Fibroblast of peridontal ligament (primary cell): ENCODE measurements around the gene ANKRD12.
"Not testable (repeated sequence)": the region's sequence is repeated elsewhere in the genome, so short reads cannot be mapped to it uniquely, and the experiment has no call there.

Source experiments
- DNase-seq: peaks from one replicate; pipeline ENCODE4 v3.0.0-alpha.2; 2010; ENCODE audit errors: extremely low read depth

The ANKRD12 gene

DNA sequence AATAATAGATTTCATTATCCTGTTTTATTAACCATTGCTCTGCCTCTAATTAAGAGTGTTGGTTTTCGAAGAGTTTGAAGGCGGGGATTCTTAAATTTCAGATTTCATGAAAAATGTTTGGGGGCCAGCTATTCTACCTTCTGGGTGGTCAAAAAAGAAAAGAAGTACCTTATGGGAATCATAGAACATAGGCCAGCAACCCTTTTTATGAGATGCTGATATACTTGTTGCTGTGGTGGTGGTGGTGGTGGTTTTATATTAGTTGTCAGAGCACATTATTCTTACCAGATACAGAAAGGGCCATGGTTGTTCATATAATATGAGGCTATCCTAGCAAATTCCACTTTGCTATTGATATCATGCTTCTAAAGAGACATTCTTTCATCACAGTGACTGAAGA is 4.4 kb downstream of the ANKRD12 start:
- DNase-seq = no peak

- DNase-seq = no peak
These were observed 9.6 kb downstream of the ANKRD12 start for GRCh38 chr18:9146224-9146623.

DNA sequence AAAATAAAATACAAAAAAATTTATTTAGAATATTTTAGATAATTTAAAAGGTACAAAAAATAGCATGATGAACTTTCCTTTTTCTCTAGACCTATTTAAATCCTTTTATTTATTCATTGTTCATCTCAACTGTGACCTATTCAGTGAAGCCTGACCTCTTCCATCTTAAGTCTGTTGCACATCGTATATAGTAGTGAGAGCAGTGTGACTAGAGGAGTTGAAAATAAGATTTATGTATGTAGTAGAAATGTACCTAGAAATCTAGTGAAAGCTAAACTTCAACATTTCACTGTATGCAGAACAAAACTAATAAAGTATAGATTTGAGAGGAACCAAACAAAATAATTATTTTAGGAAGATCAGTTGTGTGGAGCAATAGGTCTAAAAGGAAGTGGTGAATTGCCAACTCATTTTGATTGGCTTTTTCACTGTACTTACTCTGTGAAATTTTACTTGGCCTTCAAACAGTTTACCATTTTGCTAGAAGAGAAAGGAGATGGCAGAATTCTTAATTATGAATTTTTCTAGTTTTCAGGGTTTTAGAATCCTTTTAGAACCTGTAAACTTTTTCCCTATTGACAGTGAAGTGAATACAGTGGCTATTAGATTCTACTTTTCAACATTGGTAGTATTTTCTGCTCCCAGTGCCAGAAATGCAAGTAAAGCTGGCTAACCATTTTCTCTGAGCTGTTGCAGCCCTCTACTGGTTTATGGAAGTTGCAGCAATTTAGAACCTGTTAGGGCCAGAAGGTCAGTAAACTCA is 11.0 kb downstream of the ANKRD12 start:
- peak; percentile 87 for DNase-seq

DNA sequence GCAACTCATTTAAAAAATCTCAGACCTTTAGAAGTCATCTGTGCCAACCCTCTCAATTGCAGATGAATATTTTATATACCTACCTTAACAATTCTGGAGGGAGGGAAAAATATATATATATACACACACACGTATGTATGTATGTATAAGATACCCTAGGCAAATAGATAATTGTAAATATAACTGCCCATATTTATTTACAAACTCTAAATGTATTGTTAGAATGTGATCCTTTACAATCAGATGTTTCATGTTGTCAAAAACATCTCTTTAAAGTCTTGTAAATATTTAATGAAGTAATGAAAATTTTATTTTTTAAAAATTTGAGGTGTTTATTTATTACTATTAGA is 11.6 kb downstream of the ANKRD12 start:
- DNase-seq = no peak

DNA sequence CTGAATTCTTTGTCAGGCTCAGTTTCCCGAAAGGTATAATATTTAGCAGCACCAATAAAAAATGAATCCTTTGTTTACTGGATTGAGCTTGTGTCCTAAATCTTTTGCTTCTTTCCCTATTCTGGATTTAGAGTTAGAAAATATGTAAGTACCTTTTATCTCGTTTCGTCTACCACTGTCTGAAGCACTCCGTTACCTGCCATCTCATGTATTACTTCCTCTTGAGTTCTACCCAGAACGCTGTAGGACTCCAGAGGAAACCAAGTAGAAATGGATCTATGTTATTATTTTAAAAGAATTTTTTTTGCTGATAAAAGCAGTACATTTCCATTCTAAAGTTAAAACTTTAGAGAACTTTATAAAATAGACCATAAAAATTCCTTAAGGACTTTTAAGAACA is 13.5 kb downstream of the ANKRD12 start:
- no peak for DNase-seq

GRCh38 chr18:9153256-9153655 is 16.7 kb downstream of the ANKRD12 start:
- DNase-seq = no peak

DNA sequence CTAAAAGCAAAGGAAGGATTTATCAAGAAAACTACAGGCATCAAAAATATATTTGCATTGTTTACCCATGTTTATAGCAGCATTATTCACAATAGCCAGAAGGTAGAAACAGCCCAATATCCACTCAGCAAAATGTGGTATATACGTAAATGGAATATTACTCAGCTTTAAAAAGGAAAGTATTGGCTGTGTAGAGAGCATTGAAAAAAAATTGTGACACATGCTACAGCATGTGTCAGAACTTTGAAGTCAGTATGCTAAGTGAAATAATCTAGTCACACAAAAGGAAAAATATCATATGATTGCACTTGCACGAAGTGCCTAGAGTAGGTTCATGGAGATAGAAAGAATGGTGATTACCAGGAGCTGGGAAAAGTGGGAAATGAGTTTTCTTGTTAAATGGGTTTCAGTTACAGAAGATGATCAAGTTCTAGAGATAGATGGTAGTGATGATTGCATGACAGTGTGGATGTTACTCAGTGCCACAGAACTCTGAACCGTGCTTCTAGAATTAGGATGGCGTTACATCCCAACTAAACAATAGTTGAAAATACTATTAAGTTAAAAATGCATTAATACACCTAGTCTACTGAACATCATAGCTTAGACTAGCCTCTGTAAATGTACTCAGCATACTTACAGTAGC is 20.1 kb downstream of the ANKRD12 start:
- no peak for DNase-seq

DNA sequence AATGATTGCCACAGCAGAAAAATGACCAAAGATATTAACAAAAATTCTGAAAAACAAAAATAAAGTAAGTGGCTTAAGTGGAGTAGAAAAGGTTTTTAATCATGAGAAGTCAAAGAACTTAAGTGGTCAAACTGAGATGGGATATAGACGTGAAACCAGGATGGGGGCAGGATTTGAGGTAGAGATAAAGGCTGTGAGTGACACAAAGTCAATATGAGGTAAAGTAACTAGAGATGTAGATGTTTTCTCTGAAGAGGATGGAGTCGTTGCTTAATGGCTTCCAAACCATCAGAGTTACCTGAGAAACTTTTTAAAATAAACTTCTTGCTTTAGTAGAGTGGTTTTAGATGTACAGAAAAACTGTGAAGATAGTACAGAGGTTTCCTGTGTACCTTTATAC is 21.2 kb downstream of the ANKRD12 start:
- DNase-seq = no peak

DNA sequence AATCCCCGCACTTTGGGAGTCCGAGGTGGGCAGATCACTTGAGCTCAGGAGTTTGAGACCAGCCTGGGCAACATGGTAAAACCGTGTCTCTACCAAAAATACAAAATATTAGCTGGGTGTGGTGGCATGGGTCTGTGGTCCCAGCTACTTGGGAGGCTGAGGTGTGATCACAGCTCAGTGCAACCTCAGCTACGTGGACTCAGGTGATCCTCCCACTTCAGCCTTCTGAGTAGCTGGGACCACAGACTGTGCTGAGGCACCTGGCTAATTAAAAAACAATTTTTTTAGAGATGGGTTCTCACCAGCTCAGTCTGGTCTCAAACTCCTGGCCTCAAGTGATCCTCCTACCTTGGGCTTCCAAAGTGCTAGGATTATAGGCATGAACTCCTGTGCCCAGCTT is 23.4 kb downstream of the ANKRD12 start:
- DNase-seq = no peak

- not testable (repeated sequence) for DNase-seq
These were observed 26.1 kb downstream of the ANKRD12 start for GRCh38 chr18:9162663-9163062.

DNA sequence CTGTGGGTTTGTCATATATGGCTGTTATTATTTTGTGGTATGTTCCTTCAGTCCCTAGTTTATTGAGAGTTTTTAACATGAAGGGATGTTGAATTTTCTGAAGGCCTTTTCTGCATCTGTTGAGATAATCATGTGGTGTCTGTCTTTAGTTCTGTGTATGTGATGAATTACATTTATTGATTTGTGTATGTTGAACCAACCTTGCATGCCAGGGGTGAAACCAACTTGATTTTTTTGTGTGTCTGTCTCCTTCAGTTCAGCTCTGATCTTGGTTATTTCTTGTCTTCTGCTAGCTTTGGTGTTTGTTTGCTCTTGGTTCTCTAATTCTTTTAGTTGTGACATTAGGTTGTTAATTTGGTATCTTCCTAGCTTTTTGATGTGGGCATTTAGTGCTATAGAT is 27.6 kb downstream of the ANKRD12 start:
- DNase-seq = not testable (repeated sequence)

DNA sequence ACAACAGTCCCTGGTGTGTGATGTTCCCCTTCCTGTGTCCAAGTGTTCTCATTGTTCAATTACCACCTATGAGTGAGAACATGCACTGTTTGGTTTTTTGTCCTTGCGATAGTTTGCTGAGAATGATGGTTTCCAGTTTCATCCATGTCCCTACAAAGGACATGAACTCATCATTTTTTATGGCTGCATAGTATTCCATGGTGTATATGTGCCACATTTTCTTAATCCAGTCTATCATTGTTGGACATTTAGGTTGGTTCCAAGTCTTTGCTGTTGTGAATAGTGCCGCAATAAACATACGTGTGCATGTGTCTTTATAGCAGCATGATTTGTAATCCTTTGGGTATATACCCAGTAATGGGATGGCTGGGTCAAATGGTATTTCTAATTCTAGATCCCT is 29.3 kb downstream of the ANKRD12 start:
- DNase-seq = not testable (repeated sequence)

GRCh38 chr18:9169515-9169914 is 32.9 kb downstream of the ANKRD12 start:
- not testable (repeated sequence) for DNase-seq

- not testable (repeated sequence) for DNase-seq
These were observed 35.3 kb downstream of the ANKRD12 start for GRCh38 chr18:9171919-9172318.

GRCh38 chr18:9172506-9173127 is 36.0 kb downstream of the ANKRD12 start:
- DNase-seq = no peak

- no peak for DNase-seq
These were observed 37.2 kb downstream of the ANKRD12 start for GRCh38 chr18:9173770-9174233.

- no peak for DNase-seq
These were observed 37.7 kb downstream of the ANKRD12 start for GRCh38 chr18:9174302-9174701.

DNA sequence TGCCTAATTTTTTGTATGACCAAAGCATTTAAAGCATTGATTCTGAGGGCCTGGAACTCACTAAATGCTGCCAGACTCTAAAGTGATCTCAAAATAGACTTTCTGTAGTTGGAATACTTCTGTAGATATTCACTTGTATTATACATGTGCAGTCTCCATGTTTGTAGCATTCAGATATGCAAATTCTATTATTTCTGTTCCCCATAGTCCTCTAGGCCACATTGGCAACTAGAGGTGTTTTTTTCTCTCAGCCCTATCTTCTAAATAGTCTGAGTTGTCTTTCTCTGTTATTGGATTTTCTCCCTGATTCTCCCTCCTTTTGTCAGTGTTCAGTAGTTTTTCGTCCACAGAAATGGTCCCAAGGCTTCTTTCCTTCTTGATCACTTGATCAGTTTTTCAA is 38.5 kb downstream of the ANKRD12 start:
- DNase-seq = no peak

DNA sequence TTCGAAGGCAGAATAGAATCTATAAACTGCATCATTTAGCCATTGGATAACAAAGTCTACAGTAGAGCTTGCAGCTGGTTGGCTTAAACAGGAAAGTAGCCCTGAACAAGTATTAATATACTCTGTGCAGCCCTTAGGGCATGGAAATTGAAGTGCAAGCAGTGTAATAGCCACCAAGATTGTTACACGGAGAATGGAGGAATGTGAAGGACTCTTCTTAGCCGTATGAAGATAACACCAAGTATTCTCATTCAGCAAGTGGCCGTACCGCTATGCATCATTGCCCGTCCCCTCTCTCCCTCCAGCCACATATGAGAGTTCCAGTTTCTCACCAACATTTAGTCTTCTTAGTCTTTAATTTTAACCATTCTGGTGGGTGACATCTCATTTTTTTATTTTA is 40.5 kb downstream of the ANKRD12 start:
- no peak for DNase-seq

DNA sequence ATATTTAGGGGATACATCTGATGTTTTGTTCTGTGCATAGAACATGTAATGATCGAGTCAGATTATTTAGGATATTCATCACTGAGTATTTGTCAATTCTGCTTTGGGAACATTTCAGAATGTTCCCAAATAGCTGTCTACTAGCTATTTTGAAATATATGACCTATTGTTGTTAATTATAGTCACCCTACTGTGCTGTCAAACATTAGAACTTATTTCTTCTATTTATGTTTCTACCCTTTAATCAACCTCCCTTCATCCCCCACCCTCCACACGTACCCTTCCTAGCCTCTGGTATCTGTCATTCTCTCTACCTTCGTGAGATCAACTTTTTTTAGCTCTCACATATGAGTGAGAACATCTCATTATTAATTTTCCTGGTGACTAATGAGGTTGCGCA is 40.9 kb downstream of the ANKRD12 start:
- no peak for DNase-seq

DNA sequence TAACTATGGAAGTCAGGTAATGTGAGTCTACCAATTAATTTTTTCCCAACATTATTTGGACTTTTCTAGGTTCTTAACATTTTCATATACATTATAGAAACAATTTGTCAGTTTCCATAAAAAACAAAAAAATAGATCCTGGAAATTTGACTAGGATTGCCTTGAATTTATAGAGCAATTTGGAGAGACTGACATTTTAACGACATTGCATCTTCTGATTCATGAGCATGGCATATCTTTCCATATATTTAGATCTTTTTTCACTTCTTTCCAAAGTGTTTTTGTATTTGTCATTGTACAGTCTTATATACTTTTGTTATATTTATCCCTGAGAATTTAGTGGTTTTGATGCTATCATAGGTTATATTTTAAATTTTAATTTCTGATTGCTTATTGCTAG is 42.0 kb downstream of the ANKRD12 start:
- no peak for DNase-seq

DNA sequence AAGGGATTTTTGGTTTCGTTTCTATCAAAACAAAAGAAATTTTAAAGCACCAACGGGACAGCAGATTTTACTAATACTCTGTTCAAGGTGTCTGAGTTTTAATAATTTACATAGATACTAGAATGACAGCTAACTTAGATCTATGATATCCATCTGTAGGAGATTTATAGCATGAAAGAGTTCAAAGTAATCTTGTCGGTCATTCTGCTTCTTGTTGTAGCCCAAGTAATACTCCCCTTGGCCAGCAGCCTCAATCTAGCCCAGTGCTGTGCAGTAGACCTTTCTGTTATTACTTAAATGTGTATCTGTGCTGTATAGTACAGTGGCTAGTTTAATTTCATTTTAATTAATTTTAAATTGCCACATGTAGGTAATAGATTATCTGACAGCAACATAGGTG is 44.7 kb downstream of the ANKRD12 start:
- no peak for DNase-seq

- DNase-seq = no peak
These were observed 46.3 kb downstream of the ANKRD12 start for GRCh38 chr18:9182852-9183399.
